DND-41 (cell line): ENCODE data around the gene SLC32A1.

Source experiments
- ATAC-seq: fragments of 200-7000 bp; cut with Tn5 transposase; 3 replicates; pipeline ENCODE4 v1.9.1; 2021; ENCODE audit warnings: low read depth; ENCODE audit not compliant: insufficient read depth
- DNase-seq: peaks from one replicate; pipeline ENCODE4 v3.0.0-alpha.2; 2020
- H2AFZ ChIP-seq: 2 replicates; pipeline ENCODE4 v1.6.0; 2012; ENCODE audit warnings: low read depth, low read length
- H3K27ac ChIP-seq: 2 replicates; pipeline ENCODE4 v1.5.1; 2012; ENCODE audit warnings: low read length, inconsistent platforms
- H3K27me3 ChIP-seq: fragments of 200-600 bp; sonication (generic); 2 replicates; pipeline ENCODE4 v1.6.0; 2012; ENCODE audit warnings: low read length, mild to moderate bottlenecking, inconsistent platforms; ENCODE audit not compliant: insufficient read depth, poor library complexity
- H3K36me3 ChIP-seq: 2 replicates; pipeline ENCODE4 v1.5.1; 2012; ENCODE audit warnings: low read length, inconsistent platforms; ENCODE audit not compliant: insufficient read depth
- H3K4me1 ChIP-seq: 2 replicates; pipeline ENCODE4 v1.5.1; 2012; ENCODE audit warnings: mild to moderate bottlenecking, low read length; ENCODE audit not compliant: insufficient read depth
- H3K4me2 ChIP-seq: 2 replicates; pipeline ENCODE4 v1.6.0; 2012; ENCODE audit warnings: mild to moderate bottlenecking, moderate library complexity, low read length, inconsistent platforms; ENCODE audit not compliant: insufficient read depth
- H3K4me3 ChIP-seq, 2 experiments: fragments of 200-600 bp in 1 of 2; shearing (Covaris generic) in 1 of 2; 2 replicates each; pipeline ENCODE4 v1.5.1; 2012 to 2016; ENCODE audit warnings: inconsistent platforms in 2 of 2, low read length in 2 of 2, mild to moderate bottlenecking in 2 of 2, low read depth in 1 of 2, moderate library complexity in 1 of 2
- H3K79me2 ChIP-seq: 2 replicates; pipeline ENCODE4 v1.6.0; 2012; ENCODE audit warnings: low read length, inconsistent platforms; ENCODE audit not compliant: insufficient read depth
- H3K9ac ChIP-seq: 2 replicates; pipeline ENCODE4 v1.6.0; 2012; ENCODE audit warnings: low read depth, mild to moderate bottlenecking, inconsistent platforms, low read length, moderate library complexity
- H3K9me3 ChIP-seq: 2 replicates; pipeline ENCODE4 v1.5.1; 2012; ENCODE audit warnings: low read length, moderate library complexity, mild to moderate bottlenecking, inconsistent platforms; ENCODE audit not compliant: insufficient read depth, severe bottlenecking
- H4K20me1 ChIP-seq: 2 replicates; pipeline ENCODE4 v1.6.0; 2012; ENCODE audit warnings: low read length; ENCODE audit not compliant: insufficient read depth
- CTCF ChIP-seq: IDR thresholded peaks from 2 replicates; pipeline ENCODE4 v1.5.1; 2012; ENCODE audit warnings: borderline replicate concordance, low read length, moderate library complexity, mild to moderate bottlenecking; ENCODE audit not compliant: poor library complexity, severe bottlenecking; ENCODE audit errors: extremely low read depth
- EZH2 ChIP-seq: IDR thresholded peaks from 3 replicates; pipeline ENCODE4 v1.6.1; 2012; ENCODE audit warnings: borderline replicate concordance, low read depth, mild to moderate bottlenecking, moderate library complexity, low read length, inconsistent platforms; ENCODE audit not compliant: severe bottlenecking

SLC32A1 gene

GRCh38 chr20:38706509-38706908 is 17.8 kb upstream of the SLC32A1 start:
- H3K27me3 ChIP-seq: peaks cover 3% of the 10 kb centered on the region
- H2AFZ ChIP-seq: no peak overlapping the region
- H4K20me1 ChIP-seq: 0 out of 2 replicates have a peak, but pooled peaks cover under 1% of the 10 kb centered on the region
- H3K79me2 ChIP-seq: no peaks in the 10 kb centered on the region
- no peak overlapping the region for H3K9ac ChIP-seq
- TF ChIP-seq EZH2: no peak
- no peak for TF ChIP-seq CTCF
- ATAC-seq (no peak), DNase-seq (no peak)
- H3K9me3 ChIP-seq: no peaks in the 10 kb centered on the region
- H3K4me2 ChIP-seq: no peak overlapping the region
- H3K36me3 ChIP-seq: no peaks in the 10 kb centered on the region
- H3K4me3 ChIP-seq: no peak overlapping the region
- H3K4me1 ChIP-seq: no peaks in the 10 kb centered on the region
- H3K27ac ChIP-seq: no peak overlapping the region

- H3K27me3 ChIP-seq: peaks cover 20% of the 10 kb centered on the region
- H4K20me1 ChIP-seq: no peaks in the 10 kb centered on the region
- H3K4me3 ChIP-seq: no peak overlapping the region
- no peak for TF ChIP-seq CTCF
- no peak overlapping the region for H3K27ac ChIP-seq
- no peaks in the 10 kb centered on the region for H3K4me1 ChIP-seq
- no peaks in the 10 kb centered on the region for H3K79me2 ChIP-seq
- no peaks in the 10 kb centered on the region for H3K9me3 ChIP-seq
- DNase-seq (no peak), ATAC-seq (no peak)
- H3K9ac ChIP-seq: no peak overlapping the region
- H2AFZ ChIP-seq: no peak overlapping the region
- H3K4me2 ChIP-seq: no peak overlapping the region
- H3K36me3 ChIP-seq: no peaks in the 10 kb centered on the region
These were observed 10.0 kb upstream of the SLC32A1 start for GRCh38 chr20:38714308-38714707.

- Histone ChIP-seq H4K20me1 (no peaks in the 10 kb centered on the region), H3K36me3 (no peaks in the 10 kb centered on the region), H3K4me1 (no peaks in the 10 kb centered on the region), H2AFZ (no peak overlapping the region), H3K27ac (no peak overlapping the region), H3K27me3 (peaks cover 33% of the 10 kb centered on the region), H3K4me2 (no peak overlapping the region), H3K79me2 (no peaks in the 10 kb centered on the region), H3K4me3 (no peak overlapping the region), H3K9ac (no peak overlapping the region), H3K9me3 (no peaks in the 10 kb centered on the region)
- ATAC-seq (no peak), DNase-seq (no peak)
- TF ChIP-seq CTCF: no peak
These were observed 8.6 kb upstream of the SLC32A1 start for GRCh38 chr20:38715646-38716045.

GRCh38 chr20:38722683-38723016 is 1.6 kb upstream of the SLC32A1 start:
- no peak overlapping the region for H3K4me2 ChIP-seq

More at GRCh38 chr20:38722683-38723016, 1.6 kb upstream of the SLC32A1 start:
- Histone ChIP-seq H3K27me3 (peaks cover 86% of the 10 kb centered on the region), H3K9me3 (no peaks in the 10 kb centered on the region), H3K4me3 (no peak overlapping the region), H4K20me1 (peaks cover 24% of the 10 kb centered on the region), H3K27ac (no peak overlapping the region), H3K79me2 (no peaks in the 10 kb centered on the region), H3K4me1 (peaks cover 14% of the 10 kb centered on the region), H3K36me3 (no peaks in the 10 kb centered on the region), H3K9ac (no peak overlapping the region), H2AFZ (no peak overlapping the region)
- TF ChIP-seq EZH2: no peak
- DNase-seq (no peak), ATAC-seq (no peak)
